AG09319 (cell line): ENCODE data around the gene XCR1.

ENCODE experiments used
- DNase-seq: peaks from one replicate; pipeline ENCODE4 v3.0.0-alpha.2; 2010; ENCODE audit warnings: low read depth; ENCODE audit errors: extremely low read depth
- CTCF ChIP-seq: IDR thresholded peaks from 2 replicates; pipeline ENCODE4 v1.5.1; 2011; ENCODE audit warnings: low read depth, mild to moderate bottlenecking, inconsistent platforms, low read length, moderate library complexity

Gene XCR1

GRCh38 chr3:46024131-46024530 lies 3.2 kb downstream of the XCR1 start:
- TF ChIP-seq CTCF, result no peak
- DNase-seq, result no peak

- no peak for DNase-seq
- TF ChIP-seq CTCF, result no peak
These were observed 4.1 kb downstream of the XCR1 start for GRCh38 chr3:46022909-46023785.

- TF ChIP-seq CTCF, result no peak
- DNase-seq, result no peak
These were observed 5.8 kb downstream of the XCR1 start for GRCh38 chr3:46021516-46021915.

GRCh38 chr3:46020766-46021510 lies 6.3 kb downstream of the XCR1 start:
- DNase-seq, result no peak
- TF ChIP-seq CTCF, result no peak

GRCh38 chr3:46019707-46020106 lies 7.6 kb downstream of the XCR1 start:
- no peak for TF ChIP-seq CTCF
- DNase-seq, result no peak

- no peak for DNase-seq
- no peak for TF ChIP-seq CTCF
These were observed 9.6 kb downstream of the XCR1 start for GRCh38 chr3:46017720-46018119.
